Activated CD4-positive, alpha-beta T cell treated with anti-CD3 and anti-CD28 coated beads, Interleukin-2, Interleukin-4, amounts not matched to agents 100 ng/mL and 50 ng/mL, durations not matched to agents 16 hours and 8 hours (primary cell): ENCODE results near the gene DDX6.
"Not testable (repeated sequence)": the region's sequence is repeated elsewhere in the genome, so short reads cannot be mapped to it uniquely, and the experiment has no call there.

Source experiments
- DNase-seq: peaks from one replicate; pipeline ENCODE4 v3.0.0-alpha.2; 2020; ENCODE audit warnings: low spot score

DDX6 gene, protein sequence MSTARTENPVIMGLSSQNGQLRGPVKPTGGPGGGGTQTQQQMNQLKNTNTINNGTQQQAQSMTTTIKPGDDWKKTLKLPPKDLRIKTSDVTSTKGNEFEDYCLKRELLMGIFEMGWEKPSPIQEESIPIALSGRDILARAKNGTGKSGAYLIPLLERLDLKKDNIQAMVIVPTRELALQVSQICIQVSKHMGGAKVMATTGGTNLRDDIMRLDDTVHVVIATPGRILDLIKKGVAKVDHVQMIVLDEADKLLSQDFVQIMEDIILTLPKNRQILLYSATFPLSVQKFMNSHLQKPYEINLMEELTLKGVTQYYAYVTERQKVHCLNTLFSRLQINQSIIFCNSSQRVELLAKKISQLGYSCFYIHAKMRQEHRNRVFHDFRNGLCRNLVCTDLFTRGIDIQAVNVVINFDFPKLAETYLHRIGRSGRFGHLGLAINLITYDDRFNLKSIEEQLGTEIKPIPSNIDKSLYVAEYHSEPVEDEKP

DNA sequence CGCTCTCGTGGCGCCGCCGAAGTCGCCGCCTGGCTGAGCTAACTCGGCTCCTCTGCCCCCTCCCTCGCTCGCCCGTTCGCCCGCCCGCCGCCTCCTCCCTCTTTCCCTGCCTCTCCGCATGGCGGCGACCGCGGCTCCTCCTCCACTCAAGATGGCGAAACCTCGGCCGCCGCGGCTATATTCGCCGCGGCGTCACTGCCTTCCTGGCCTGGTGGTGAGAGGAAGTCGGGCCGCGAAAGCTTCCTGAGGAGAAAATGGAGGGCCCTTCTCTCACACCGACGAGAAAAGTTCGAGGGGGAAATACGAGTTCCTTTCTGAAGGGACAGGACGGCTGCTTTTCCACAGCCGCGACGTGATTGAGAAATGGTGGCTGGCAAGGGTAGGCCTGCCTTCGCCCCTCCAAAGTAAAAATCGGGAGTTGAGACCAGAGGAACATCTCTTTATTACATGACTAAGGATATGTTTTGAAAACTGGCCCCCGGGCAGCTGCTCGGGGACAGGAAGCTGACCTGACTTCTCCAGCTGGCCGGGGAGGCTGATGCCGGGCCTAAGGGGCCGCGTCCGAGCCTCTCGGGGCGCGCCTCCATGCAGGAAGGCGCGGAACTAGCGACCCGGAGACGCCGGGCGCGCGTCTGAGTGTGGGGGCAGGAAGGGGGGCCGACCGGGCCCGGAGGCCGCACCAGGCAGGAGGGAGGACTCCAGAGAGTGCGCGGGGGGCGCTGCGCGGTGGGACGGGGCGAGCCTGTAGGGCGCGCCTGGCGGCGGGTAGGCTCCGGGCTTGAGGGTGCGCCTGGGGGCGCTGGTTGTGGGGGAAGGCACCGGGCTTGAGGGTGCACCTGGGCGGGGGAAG is at the start of gene DDX6:
Gene DDX6 (minus strand): TSS at position 54 of the 850 bp plus-strand sequence. CDS start 4,913 bp downstream, outside the sequence.
- peak; percentile 89 for DNase-seq

DNA sequence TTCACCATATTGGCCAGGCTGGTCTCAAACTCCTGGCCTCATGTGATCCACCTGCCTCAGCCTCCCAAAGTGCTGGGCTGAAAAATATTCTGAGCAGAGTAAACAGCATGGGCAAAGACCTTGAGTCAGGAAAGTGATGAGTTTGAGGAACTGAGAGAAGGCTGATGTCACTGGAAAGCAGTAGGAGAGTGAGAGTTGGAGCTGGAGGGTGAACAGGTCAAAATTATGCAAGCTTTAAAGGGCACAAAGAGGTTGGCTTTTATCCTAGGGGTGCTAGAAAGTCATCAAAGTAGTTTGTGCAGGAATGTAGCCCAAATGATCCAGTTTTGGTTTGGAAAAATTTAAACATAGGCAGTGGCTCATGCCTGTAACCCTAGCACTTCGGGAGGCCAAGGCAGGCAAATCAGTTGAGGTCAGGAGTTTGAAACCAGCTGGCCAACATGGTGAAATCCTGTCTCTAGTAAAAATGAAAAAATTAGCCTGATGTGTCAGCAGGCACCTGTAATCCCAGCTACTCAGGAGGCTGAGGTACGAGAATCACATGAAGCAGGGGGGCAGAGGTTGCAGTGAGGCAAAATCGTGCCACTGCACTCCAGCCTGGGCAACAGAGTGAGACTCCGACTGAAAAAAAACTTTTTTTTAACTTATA is 48.1 kb upstream of the DDX6 start:
- no peak for DNase-seq

DNA sequence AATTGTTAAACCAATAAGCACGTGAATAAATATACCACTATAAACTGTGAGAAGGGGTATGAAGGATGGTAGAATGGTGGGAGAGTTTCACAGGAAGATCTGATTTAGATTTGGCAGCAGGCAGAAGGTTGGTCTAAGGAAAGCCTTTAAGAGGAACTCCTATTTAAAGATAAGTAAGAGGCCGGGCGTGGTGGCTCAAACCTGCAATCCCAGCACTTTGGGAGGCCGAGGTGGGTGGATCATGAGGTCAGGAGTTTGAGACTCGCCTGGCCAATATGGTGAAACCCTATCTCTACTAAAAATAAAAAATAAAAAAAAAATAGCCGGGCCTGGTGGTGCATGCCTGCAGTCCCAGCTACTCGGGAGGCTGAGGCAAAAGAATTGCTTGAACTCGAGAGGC is 46.9 kb upstream of the DDX6 start:
- no peak for DNase-seq

DNA sequence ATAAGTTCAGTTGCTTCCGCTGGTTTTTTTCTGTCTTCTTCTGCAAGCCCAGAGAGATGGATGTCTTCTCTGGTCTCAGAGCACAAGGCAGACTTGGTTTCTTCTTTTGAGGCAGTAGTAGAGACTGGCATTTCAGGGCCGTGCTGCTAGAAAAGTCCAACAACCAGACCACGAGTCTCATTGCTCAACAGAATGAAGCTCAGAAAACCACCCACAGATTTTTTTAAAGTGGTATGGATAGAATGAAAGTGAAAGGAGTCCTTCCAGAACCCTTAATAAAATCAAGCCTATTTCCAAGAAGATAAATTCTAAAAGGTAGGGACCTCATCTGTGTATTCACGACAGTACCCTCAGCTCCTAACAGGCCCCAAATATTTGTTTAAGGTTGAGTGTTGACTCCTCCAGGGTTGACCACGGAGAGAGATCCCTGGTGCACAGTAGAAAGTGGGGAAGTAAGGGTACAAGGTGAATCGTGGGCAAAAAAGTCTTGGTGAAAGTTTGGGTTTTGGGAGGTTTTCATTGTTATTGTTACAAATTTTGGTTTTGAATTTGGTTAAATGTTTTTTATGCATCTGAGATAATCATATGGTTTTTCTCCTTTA is 43.6 kb upstream of the DDX6 start:
- peak; percentile 15 for DNase-seq

DNA sequence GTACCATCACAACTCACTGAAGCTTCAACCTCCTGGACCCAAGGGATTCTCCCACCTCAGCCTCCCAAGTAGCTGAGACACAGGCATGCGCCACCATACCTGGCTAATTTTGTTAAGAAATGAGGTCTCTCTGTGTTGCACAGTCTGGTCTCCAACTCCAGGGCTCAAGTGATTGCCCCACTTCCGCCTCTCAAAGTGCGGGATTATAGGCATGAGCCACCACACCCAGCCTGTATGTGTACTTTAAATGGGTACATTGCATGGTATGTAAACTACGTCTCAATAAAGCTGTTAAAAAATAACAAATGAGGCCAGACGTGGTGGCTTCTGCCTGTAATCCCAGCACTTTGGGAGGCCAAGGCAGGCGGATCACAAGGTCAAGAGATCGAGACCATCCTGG is 36.2 kb upstream of the DDX6 start:
- no peak for DNase-seq

DNA sequence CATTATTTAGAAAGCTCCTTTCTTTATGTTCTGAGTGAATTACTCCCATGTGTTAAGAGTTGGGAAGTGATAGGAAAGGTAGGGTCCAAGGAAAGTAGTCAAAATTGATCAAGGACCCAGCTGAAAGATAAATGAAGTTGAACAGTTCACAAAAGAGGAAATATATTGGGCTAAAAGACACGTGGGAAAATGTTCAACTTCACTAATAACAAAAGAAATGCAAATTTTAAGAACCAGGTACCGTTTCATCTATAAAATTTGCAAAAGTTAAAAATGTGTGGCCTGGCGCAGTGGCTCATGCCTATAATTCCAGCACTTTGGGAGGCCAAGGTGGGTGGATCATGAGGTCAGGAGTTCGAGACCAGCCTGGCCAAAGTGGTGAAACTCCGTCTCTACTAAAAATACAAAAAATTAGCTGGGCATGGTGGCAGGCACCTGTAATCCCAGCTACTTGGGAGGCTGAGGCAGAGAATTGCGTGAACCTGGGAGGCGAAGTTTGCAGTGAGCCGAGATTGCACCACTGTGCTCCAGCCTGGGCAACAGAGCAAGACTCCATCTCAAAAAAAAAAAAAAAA is 32.1 kb upstream of the DDX6 start:
- not testable (repeated sequence) for DNase-seq

DNA sequence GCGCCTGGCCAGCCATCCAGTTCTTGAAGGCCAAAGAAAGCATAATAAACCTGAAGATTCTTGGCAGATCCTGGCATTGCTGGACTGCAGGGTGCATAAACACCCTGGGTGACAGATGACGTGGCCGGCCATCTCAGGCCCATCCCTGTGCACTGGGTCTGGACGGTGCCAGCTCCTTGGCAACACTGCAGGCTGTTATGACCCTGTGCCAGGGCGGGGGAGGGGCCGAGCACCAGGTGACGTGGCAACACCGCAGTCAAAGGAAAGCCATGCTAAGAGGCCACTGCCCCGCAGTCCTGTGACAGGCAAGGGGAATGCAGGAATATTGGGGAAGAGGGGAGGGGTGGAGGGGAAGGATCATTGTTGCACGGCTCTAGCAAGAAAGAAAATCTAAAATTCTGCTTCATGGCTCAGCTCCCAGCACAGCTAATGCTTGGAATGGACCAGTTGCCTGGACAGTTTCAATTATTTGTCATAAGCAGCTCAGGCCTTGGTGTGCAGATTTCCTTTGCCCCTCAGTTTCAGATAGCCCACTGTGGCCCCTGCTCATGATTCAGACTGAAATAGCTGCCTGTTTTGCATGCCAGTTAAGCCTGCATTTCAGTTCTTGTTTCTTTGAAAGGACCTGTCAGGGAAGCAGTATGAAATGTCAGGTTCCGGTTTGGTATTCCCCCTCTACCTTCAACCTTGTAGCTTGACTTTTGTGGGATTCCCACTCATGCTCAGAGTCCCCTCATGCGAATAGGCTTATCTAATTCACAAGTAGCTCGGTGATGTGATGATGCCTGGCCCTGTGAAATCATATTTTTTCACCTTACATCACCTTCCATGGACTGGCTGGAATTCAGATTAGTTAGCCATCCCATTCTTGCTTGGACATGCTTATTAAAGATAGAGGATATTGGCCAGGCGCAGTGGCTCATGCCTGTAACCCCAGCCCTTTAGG is 29.7 kb upstream of the DDX6 start:
- DNase-seq: peak; percentile 47

DNA sequence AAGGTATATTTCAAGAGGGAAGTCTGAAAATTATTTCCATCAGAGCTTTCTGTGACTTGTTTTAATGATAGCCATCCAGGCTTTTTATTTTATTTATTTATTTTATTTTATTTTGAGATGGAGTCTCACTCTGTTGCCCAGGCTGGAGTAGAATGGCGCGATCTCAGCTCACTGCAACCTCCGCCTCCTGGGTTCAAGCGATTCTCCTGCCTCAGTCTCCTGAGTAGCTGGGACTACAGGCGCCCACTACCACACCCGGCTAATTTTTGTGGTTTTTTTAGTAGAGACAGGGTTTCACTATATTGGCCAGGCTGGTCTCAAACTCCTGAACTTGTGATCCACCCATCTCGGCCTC is 29.0 kb upstream of the DDX6 start:
- DNase-seq: not testable (repeated sequence)

DNA sequence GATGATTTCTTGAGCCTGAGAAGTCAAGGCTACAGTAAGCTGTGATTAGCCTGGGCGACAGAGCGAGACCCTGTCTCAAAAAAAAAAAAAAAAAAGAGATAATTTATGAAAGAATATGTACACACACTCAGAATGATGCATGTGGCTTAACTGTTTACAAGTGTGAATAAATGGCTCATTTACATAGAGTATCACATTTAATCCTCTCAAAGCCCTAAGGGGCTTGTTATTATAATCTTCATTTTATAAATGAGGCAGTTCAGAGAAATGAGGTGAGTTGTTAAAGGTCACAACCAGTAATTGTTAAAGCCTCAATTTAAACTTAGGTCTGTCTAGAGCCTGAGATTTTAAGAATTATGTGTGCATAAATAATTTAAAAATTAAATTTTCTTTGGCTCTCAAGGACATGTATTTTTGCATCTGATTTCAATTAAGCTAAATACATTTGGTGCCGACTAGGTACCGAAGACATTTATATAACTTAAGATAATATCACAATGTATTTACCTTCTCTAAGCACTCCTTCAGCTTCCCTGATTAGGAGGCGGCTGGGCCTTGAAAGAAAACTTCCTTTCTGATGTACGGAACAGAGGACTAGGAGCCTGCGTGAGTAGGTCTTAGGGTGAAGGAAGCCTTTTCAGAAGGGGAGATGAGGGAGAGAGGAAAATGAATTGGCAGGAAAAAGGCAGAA is 28.5 kb upstream of the DDX6 start:
- DNase-seq: no peak

DNA sequence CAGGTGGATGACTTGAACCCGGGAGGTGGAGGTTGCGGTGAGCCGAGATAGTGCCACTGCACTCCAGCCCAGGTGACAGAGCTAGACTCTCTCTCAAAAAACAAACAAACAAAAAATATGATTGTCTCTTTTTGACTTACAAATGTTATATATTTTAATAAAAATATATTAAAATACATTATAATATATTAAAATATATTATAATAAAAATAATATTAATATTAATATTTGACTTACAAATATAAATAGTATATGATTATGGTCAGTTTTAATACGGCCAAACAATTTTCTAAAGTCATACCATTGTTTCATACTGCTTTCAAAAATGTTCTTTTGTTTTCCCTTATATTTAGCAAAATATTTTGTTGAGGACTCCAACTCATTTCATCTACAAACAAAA is 27.2 kb upstream of the DDX6 start:
- no peak for DNase-seq

DNA sequence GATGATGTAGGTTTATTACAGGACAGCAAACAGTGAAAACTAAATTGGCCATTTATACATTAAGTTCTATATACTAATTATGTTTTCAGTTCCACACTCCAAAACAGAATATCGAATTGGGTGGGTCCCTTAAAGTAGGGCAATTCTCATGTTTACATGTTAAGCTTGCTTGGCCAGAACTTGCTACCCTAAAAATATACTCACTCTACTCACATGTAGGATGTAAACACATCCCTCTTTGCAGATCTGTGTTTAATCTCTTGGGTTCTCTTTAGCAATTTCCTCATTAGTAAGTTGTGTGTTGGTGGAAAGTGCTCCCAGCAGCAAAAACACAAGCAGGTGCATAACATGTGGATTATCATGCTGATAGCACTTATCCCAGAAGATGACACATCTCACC is 22.6 kb upstream of the DDX6 start:
- no peak for DNase-seq

DNA sequence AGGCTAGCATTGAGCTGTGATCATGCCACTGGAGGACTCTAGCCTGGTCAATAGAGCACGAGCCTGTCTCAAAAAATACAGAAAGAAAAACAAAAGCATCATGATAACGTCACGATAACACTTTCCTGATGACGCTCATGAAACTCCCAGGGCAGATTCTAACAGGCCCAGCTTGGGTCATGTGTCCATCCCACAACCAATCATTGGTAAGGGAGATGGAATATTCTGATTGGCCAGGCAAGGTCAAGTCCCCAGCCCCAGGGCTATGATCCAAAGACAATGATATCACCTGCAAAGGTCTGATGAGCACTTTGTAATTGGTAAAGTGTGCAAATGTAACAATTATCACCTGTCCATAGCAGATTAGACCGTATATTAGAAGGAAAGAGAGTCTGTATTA is 21.5 kb upstream of the DDX6 start:
- no peak for DNase-seq

DNA sequence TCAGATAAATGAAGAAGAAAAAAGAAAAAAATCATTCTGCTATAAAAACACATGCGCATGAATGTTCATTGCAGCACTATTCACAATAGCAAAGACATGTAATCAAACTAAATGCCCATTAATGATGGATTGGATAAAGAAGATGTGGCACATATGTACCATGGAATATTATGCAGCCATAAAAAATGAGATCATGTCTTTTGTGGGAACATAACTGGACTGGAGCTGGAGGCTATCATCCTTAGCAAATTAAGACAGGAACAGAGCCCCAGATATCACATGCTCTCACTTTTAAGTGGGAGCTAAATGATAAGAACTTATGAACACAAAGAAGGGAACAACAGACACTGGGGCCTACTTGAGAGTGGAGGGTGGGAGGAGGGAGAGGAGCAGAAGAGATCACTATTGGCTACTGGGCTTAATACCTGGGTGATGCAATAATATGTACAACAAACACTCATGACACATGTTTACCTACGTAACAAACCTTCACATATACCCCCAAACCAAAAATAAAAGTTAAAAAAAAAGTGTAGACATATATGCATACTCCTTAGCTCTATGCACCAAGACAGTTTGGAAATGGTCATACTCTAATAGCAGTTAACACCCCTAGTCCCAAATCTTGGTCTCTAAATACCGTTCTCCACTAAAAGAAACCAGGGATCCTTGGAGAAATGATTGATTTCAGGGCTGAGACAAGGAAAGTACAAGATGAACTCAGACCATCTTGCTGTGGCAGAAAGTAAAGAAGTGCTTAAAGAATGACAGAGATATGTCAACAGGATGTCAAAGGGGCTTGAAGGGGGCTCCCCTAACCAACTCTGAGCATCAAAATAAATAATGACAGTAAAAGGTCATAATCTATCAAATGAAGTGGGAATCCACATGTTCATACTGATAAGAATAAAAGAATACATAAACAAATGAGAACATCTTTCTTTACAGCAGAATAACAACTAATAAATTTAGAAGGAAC is 17.1 kb upstream of the DDX6 start:
- no peak for DNase-seq

DNA sequence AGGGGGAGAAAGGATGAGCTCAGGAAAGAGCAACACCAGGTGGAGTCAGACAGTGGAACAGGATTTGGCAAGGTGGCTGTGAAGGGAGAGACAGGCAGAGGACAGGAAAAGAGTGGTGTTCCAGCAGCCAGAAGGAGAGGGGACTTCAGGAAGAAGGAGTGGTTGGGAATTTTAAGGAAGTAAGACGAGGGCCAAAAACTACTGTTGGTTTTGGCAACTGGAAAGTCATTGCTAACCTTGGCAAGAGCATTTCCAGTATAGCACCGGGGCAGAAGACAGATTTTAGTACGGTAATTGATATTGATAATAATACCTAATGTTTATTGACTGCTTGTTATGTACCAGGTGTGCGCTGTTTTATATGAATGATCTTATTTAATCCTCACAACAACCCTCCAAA is 15.4 kb upstream of the DDX6 start:
- DNase-seq: no peak

DNA sequence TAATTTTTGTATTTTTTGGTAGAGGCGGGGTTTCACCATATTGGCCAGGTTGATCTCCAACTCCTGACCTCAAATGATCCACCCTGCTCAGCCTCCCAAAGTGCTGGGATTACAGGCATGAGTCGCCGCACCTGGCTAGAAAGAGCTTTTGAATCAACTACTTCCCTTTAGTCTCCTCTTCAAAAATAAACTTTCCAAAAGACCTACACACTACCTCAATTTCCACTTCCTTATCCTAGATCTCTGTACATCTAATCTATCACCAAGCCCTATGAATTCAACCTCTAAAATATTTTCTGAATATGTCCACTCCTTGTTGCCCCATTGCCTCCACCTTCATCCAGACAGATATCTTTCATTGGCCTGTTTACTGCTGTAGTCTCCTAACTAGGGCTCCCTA is 13.1 kb upstream of the DDX6 start:
- no peak for DNase-seq

DNA sequence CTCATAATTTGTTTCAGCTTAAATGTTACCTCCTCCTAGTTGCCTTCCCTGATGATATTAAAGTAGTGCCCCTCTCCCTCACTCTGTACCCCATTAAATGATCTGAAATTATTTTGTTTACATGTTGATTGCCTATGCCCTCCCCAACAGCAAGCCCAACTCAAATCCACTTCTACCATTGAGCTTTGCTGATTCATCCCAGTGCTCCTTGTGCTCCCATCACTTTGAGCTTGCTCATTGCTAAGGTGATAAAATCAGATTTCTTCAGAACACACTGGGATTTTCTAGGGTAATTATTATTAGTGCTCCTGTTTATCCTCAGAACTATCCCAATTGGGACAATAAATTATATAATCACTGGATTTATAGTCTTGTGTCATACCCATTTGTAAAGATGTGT is 8.4 kb upstream of the DDX6 start:
- no peak for DNase-seq

DNA sequence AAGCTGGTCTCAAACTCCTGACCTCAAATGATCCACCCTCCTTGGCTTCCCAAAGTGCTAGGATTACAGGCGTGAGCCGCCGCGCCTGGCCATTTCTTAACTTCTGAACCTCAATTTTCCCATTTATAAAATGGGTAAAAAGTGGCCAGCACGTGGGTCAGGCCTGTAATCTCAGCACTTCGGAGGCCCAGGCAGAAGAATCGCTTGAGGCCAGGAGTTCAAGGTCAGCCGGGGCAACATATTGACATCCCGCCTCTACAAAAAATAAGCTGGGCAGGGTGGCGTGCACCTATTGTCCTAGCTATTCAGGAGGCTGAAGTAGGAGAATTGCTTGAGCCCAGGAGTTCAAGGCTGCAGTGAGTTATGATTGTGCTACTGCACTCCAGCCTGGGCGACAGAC is 6.5 kb upstream of the DDX6 start:
- DNase-seq: no peak

DNA sequence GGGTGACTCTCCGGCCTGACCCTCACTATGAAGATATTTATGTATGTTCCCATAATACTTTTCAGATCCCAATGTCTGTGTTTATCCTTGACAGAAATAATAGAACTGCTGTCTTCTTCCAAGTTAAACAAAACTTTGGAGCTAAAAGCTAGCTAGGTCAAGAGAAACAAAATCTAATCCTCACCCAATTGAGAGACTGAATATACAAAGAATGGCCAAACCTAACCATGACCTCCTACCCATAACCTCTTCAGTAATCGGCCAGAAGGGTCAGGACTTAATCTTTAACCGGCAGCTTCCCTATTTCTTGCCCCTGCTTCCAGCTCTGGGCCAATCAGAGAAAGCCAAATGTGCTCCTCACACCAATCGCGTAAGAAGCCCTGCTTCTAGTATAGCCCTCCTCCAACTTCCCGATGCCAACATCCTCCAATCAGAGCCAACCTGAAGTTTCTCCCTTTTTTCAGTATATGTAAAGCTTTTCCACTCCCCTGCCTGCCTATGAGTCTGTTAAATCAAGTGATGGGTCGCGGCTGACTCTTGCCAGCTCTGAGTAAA is 1.7 kb upstream of the DDX6 start:
- peak; percentile 93 for DNase-seq
